IMR-90 (cell line): ENCODE data around the gene LIN37. TPM values are rescaled to one million over a fixed set of nuclear protein-coding genes. Genes with fewer than 3 reads are reported as not detected.

Experiments used
- ATAC-seq: fragments of 200-7000 bp; cut with Tn5 transposase; 2 replicates; pipeline ENCODE4 v1.9.1; 2020; ENCODE audit warnings: low read depth, mild to moderate bottlenecking, moderate library complexity
- BruUV-seq: library from RNA; stranded (reverse); fragments of 400-500 nt; replicated peaks from 2 replicates; lab custom pipeline; 2021; lab: Mats Ljungman, UMichigan
- CTCF ChIA-PET: fragments of 300-600 bp; formaldehyde crosslinking; extraction: SDS; loops from one replicate; lab custom pipeline; 2021; ENCODE audit warnings: antibody characterized with exemption; lab: Yijun Ruan, JAX
- POLR2A ChIA-PET: fragments of 300-600 bp; sonication (Branson Sonifier 250); formaldehyde crosslinking; loops from one replicate; lab custom pipeline; 2022; ENCODE audit warnings: antibody characterized with exemption; ENCODE audit not compliant: unreplicated experiment; lab: Charles Lee
- DNase-seq: peaks from one replicate; pipeline ENCODE4 v3.0.0; 2013
- H2AFZ ChIP-seq: replicated peaks from 2 replicates; pipeline ENCODE3; 2013; ENCODE audit warnings: low read length, mild to moderate bottlenecking; ENCODE audit not compliant: poor library complexity
- H2AK5ac ChIP-seq: 2 replicates; pipeline ENCODE4 v1.6.1; 2013; ENCODE audit warnings: low read depth, low read length, inconsistent platforms
- H2AK9ac ChIP-seq: replicated peaks from 2 replicates; pipeline ENCODE3; 2013; ENCODE audit warnings: mild to moderate bottlenecking, low read depth, low read length, moderate library complexity; ENCODE audit not compliant: poor library complexity
- H2BK120ac ChIP-seq: 2 replicates; pipeline ENCODE4 v1.6.1; 2013; ENCODE audit warnings: low read depth, low read length, inconsistent platforms
- H2BK15ac ChIP-seq: 3 replicates; pipeline ENCODE4 v1.6.1; 2013; ENCODE audit warnings: low read depth, low read length, inconsistent platforms
- H2BK20ac ChIP-seq: 2 replicates; pipeline ENCODE4 v1.6.1; 2013; ENCODE audit warnings: low read depth, mild to moderate bottlenecking, inconsistent platforms, low read length, moderate library complexity
- H2BK5ac ChIP-seq: 2 replicates; pipeline ENCODE4 v1.6.1; 2013; ENCODE audit warnings: mild to moderate bottlenecking, low read depth, low read length, inconsistent platforms; ENCODE audit not compliant: poor library complexity, severe bottlenecking
- H3K14ac ChIP-seq: replicated peaks from 2 replicates; pipeline ENCODE4 v1.6.1; 2013; ENCODE audit warnings: low read depth, low read length, inconsistent platforms
- H3K18ac ChIP-seq: 2 replicates; pipeline ENCODE4 v1.6.1; 2013; ENCODE audit warnings: low read depth, low read length, control low read depth
- H3K23ac ChIP-seq: 2 replicates; pipeline ENCODE4 v1.6.1; 2013; ENCODE audit warnings: low read depth, low read length, inconsistent platforms
- H3K27ac ChIP-seq: 2 replicates; pipeline ENCODE4 v1.5.1; 2013; ENCODE audit warnings: mild to moderate bottlenecking, control low read depth, low read length; ENCODE audit not compliant: insufficient read depth
- H3K27me3 ChIP-seq: 2 replicates; pipeline ENCODE4 v1.6.1; 2013; ENCODE audit warnings: low read length; ENCODE audit not compliant: control insufficient read depth, insufficient read depth
- H3K36me3 ChIP-seq: 2 replicates; pipeline ENCODE4 v1.6.1; 2013; ENCODE audit warnings: low read length, mixed read lengths; ENCODE audit not compliant: control insufficient read depth, insufficient read depth
- H3K4ac ChIP-seq: 2 replicates; pipeline ENCODE4 v1.6.1; 2013; ENCODE audit warnings: low read depth, low read length, inconsistent platforms
- H3K4me1 ChIP-seq: 2 replicates; pipeline ENCODE4 v1.6.1; 2013; ENCODE audit warnings: low read length, mixed read lengths; ENCODE audit not compliant: control insufficient read depth, insufficient read depth
- H3K4me2 ChIP-seq: 2 replicates; pipeline ENCODE4 v1.6.1; 2013; ENCODE audit warnings: low read depth, mild to moderate bottlenecking, control low read depth, low read length, moderate library complexity
- H3K4me3 ChIP-seq: 2 replicates; pipeline ENCODE4 v1.5.1; 2013; ENCODE audit warnings: low read depth, mild to moderate bottlenecking, control low read depth, low read length, moderate library complexity; ENCODE audit not compliant: insufficient read depth
- H3K56ac ChIP-seq: 2 replicates; pipeline ENCODE4 v1.6.1; 2013; ENCODE audit warnings: low read length, inconsistent platforms; ENCODE audit not compliant: insufficient read depth; ENCODE audit errors: extremely low read depth
- H3K79me1 ChIP-seq, 2 experiments: 2 replicates each; pipeline ENCODE4 v1.6.1; 2013; ENCODE audit warnings: low read length in 2 of 2, inconsistent platforms in 1 of 2, low read depth in 1 of 2
- H3K9ac ChIP-seq: 2 replicates; pipeline ENCODE4 v1.6.1; 2013; ENCODE audit warnings: low read depth, low read length, control low read depth
- H3K9me1 ChIP-seq: 2 replicates; pipeline ENCODE4 v1.6.1; 2013; ENCODE audit warnings: low read length, inconsistent platforms; ENCODE audit not compliant: insufficient read depth
- H3K9me3 ChIP-seq: 2 replicates; pipeline ENCODE4 v1.6.1; 2013; ENCODE audit warnings: low read length; ENCODE audit not compliant: control insufficient read depth, insufficient read depth
- H4K20me1 ChIP-seq: 2 replicates; pipeline ENCODE4 v1.6.1; 2013; ENCODE audit warnings: low read length, inconsistent platforms; ENCODE audit not compliant: insufficient read depth
- H4K5ac ChIP-seq: 2 replicates; pipeline ENCODE4 v1.6.1; 2013; ENCODE audit warnings: mild to moderate bottlenecking, low read depth, low read length, control low read depth
- H4K8ac ChIP-seq, 2 experiments: 2 replicates each; pipeline ENCODE4 v1.6.1; 2013; ENCODE audit warnings: low read depth in 2 of 2, low read length in 2 of 2, control low read depth in 1 of 2, inconsistent platforms in 1 of 2
- H4K91ac ChIP-seq: 2 replicates; pipeline ENCODE4 v1.6.1; 2013; ENCODE audit warnings: low read depth, low read length, inconsistent platforms; ENCODE audit not compliant: insufficient read depth
- CEBPB ChIP-seq: IDR thresholded peaks from 2 replicates; pipeline ENCODE4 v1.6.1; 2012; ENCODE audit warnings: low read depth, low read length, improper control_type of control experiment
- CHD1 ChIP-seq: IDR thresholded peaks from 2 replicates; pipeline ENCODE4 v1.6.1; 2012; ENCODE audit warnings: low read depth, low read length, improper control_type of control experiment
- CTCF ChIP-seq: conservative IDR thresholded peaks from 2 replicates; pipeline ENCODE4 v1.5.1; 2012; ENCODE audit warnings: mild to moderate bottlenecking, low read depth, low read length, improper control_type of control experiment
- ELK1 ChIP-seq: fragments of 150-350 bp; IDR thresholded peaks from 2 replicates; pipeline ENCODE4 v1.6.1; 2016; ENCODE audit warnings: low read depth, mild to moderate bottlenecking, low read length, moderate library complexity, borderline replicate concordance
- FOS ChIP-seq: fragments of 150-350 bp; IDR thresholded peaks from 2 replicates; pipeline ENCODE4 v1.6.1; 2016; ENCODE audit warnings: low read depth, low read length
- MAZ ChIP-seq: IDR thresholded peaks from 2 replicates; pipeline ENCODE4 v1.6.1; 2012; ENCODE audit warnings: low read depth, mild to moderate bottlenecking, low read length, improper control_type of control experiment, moderate library complexity, borderline replicate concordance
- MXI1 ChIP-seq: IDR thresholded peaks from 2 replicates; pipeline ENCODE4 v1.6.1; 2012; ENCODE audit warnings: low read depth, mild to moderate bottlenecking, low read length, moderate library complexity, borderline replicate concordance
- NFE2L2 ChIP-seq: fragments of 150-350 bp; IDR thresholded peaks from 2 replicates; pipeline ENCODE4 v1.6.1; 2016; ENCODE audit warnings: low read depth, mild to moderate bottlenecking, low read length
- POLR2A ChIP-seq: IDR thresholded peaks from 2 replicates; pipeline ENCODE4 v1.6.1; 2012; ENCODE audit warnings: mild to moderate bottlenecking, low read depth, low read length
- RAD21 ChIP-seq: IDR thresholded peaks from 2 replicates; pipeline ENCODE4 v1.6.1; 2012; ENCODE audit warnings: low read length, improper control_type of control experiment
- RCOR1 ChIP-seq: IDR thresholded peaks from 2 replicates; pipeline ENCODE4 v1.6.1; 2012; ENCODE audit warnings: mild to moderate bottlenecking, low read length, improper control_type of control experiment; ENCODE audit not compliant: insufficient replicate concordance
- RFX5 ChIP-seq: IDR thresholded peaks from 2 replicates; pipeline ENCODE4 v1.8.0; 2012; ENCODE audit warnings: low read depth, mild to moderate bottlenecking, low read length, moderate library complexity
- SMC3 ChIP-seq: fragments of 150-350 bp; IDR thresholded peaks from 2 replicates; pipeline ENCODE4 v1.6.1; 2016; ENCODE audit warnings: low read depth, mild to moderate bottlenecking, antibody characterized with exemption, low read length, moderate library complexity
- USF2 ChIP-seq: fragments of 150-350 bp; IDR thresholded peaks from 2 replicates; pipeline ENCODE4 v1.6.1; 2017; ENCODE audit warnings: mild to moderate bottlenecking, antibody characterized with exemption, low read length, low read depth
- WGBS, 2 experiments: methylation state at CpG; one replicate each; pipeline versions ENCODE4 v1.1.5 to v1.1.7; 2013; ENCODE audit warnings: missing lambda C conversion rate in 2 of 2; ENCODE audit not compliant: insufficient read length in 1 of 2; ENCODE audit errors: extremely low coverage in 2 of 2; 5-methylcytosine and 5-hydroxymethylcytosine counted together
- dilution Hi-C: fragments of 300-500 bp; cut with HindIII; formaldehyde crosslinking; loops from one replicate; pipeline ENCODE4 v1.14.3; 2018; ENCODE audit warnings: low sequenced_read_pairs; ENCODE audit not compliant: unreplicated experiment
- in situ Hi-C: fragments of 300-500 bp; cut with MboI; formaldehyde crosslinking; loops from 3 replicates; pipeline ENCODE4 v1.14.3; 2019; ENCODE audit warnings: low sequenced_read_pairs, inconsistent platforms, mixed read lengths
- intact Hi-C: fragments of 100-400 bp; cut with micrococcal nuclease; formaldehyde crosslinking; loops from 2 replicates; pipeline ENCODE4 v1.10.0; 2022
- polyA plus RNA-seq, 3 experiments: library from polyadenylated mRNA; depleted of rRNA; stranded (reverse); fragments of >200 nt; gene quantifications; 2 replicates each; pipeline ENCODE4 v1.2.3, GENCODE V29; 2012; ENCODE audit warnings: low replicate concordance in 1 of 3
- total RNA-seq: library from RNA; depleted of rRNA; stranded (reverse); fragments of >200 nt; gene quantifications from 2 replicates; pipeline ENCODE4 v1.2.3, GENCODE V29; 2012

The LIN37 gene
- total and polyA plus RNA-seq, 2 of the 4 experiments (the other 2 are of a cell fraction) = 12.7 to 23.1 TPM

- H2BK120ac ChIP-seq = no peak overlapping the region
- 0 out of 2 replicates have a peak, but pooled peaks cover 8% of the 10 kb centered on the region for H3K9me1 ChIP-seq
- H2BK15ac ChIP-seq = no peak overlapping the region
- H3K9me3 ChIP-seq = no peaks in the 10 kb centered on the region
- no peak overlapping the region for H4K8ac ChIP-seq
- H3K27ac ChIP-seq = no peak overlapping the region
- intact Hi-C loops (no loop called here), in situ Hi-C loops (no loop called here), dilution Hi-C loops (no loop called here)
- no TSS peak for BruUV-seq
- H2AK5ac ChIP-seq = no peak overlapping the region
- H3K36me3 ChIP-seq = peaks cover 29% of the 10 kb centered on the region; the same call in 1 of the 2 replicates
- ATAC-seq = no peak
- ChIA-PET CTCF (interaction anchor here (0.6 kb wide), 1 partner anchor 243 kb away, joined by 4 read pairs; no protein-coding TSS in a partner anchor), POLR2A (interaction anchor here (0.6 kb wide), 1 partner anchor 111 kb away, joined by 3 read pairs; no protein-coding TSS in a partner anchor)
- H2AK9ac ChIP-seq = peak overlapping the region; percentile 85
- H3K9ac ChIP-seq = no peak overlapping the region
- DNase-seq = no peak
- no peak overlapping the region for H3K18ac ChIP-seq
- H3K23ac ChIP-seq = no peak overlapping the region
- H3K4me1 ChIP-seq = peaks cover 15% of the 10 kb centered on the region
- no peak overlapping the region for H3K4ac ChIP-seq
- no peak overlapping the region for H2AFZ ChIP-seq
- peaks cover 13 to 69% of the 10 kb centered on the region in 2 experiments; a peak in 3 of 4 replicates for H3K79me1 ChIP-seq
- no peak overlapping the region for H2BK5ac ChIP-seq
- no peak overlapping the region for H4K5ac ChIP-seq
- H2BK20ac ChIP-seq = no peak overlapping the region
- no peak overlapping the region for H3K4me2 ChIP-seq
- no peak overlapping the region for H3K4me3 ChIP-seq
- H4K20me1 ChIP-seq = peaks cover 6% of the 10 kb centered on the region; the same call in 1 of the 2 replicates
- no peak overlapping the region for H4K91ac ChIP-seq
- no peaks in the 10 kb centered on the region for H3K27me3 ChIP-seq
- no peak overlapping the region for H3K14ac ChIP-seq
- WGBS, 2 experiments = 84% methylated on average over 3 of the region's 14 CpGs; no CpG with 5 or more reads in 1 of the 2 experiments
- H3K56ac ChIP-seq = no peak overlapping the region
- TF ChIP-seq RCOR1 (no peak), FOS (no peak), MAZ (no peak), NFE2L2 (no peak), SMC3 (no peak), RAD21 (no peak), RFX5 (no peak), CHD1 (no peak), USF2 (no peak), CTCF (no peak), POLR2A (no peak), CEBPB (no peak), ELK1 (no peak), MXI1 (no peak)
Observed at GRCh38 chr19:35751839-35752745, 3.7 kb downstream of the LIN37 start.
